Measurements from ENCODE around the gene PSMD6.

Gene PSMD6

DNA sequence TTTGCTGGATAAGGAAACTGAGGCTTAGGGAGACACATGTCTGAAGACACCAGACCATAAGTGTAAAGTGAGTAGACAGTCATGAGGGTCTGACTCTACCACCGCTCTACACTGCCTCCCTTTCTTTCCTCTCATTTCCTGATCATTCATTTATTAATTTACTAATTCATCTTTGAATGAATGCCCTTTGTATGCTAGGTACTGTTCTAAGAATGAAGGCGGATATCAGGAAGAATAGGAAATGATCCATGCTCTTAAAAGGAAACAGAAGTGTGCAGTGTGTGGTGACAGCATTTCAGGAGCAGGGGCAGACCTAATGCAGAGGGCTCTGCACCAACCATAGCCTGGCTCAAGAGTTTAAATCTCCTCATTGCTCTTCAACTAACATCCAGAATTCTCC lies 31.8 kb upstream of the PSMD6 start:
- TF ChIP-seq TAF1 (IDR thresholded peaks at IDR 0.05; ENCODE audit: low read depth) (no peak), EGR1 (IDR thresholded peaks at IDR 0.05) (no peak), TEAD4 (IDR thresholded peaks at IDR 0.05) (no peak), FOXM1 (IDR thresholded peaks at IDR 0.05; ENCODE audit: borderline replicate concordance, low read depth) (no peak), CEBPB (IDR thresholded peaks at IDR 0.05) (no peak), YY1 (IDR thresholded peaks at IDR 0.05; ENCODE audit: low read depth) (no peak), EP300 (IDR thresholded peaks at IDR 0.05; ENCODE audit: borderline replicate concordance) (no peak), TCF12 (IDR thresholded peaks at IDR 0.05; ENCODE audit: low read depth) (no peak), ZBTB7A (IDR thresholded peaks at IDR 0.05; ENCODE audit: low read depth) (no peak), RAD21 (IDR thresholded peaks at IDR 0.05; ENCODE audit: low read depth) (no peak), NFIC (IDR thresholded peaks at IDR 0.05) (no peak), CREB1 (IDR thresholded peaks at IDR 0.05; ENCODE audit: low read depth) (no peak)
- TF ChIP-seq, protein P1, sequence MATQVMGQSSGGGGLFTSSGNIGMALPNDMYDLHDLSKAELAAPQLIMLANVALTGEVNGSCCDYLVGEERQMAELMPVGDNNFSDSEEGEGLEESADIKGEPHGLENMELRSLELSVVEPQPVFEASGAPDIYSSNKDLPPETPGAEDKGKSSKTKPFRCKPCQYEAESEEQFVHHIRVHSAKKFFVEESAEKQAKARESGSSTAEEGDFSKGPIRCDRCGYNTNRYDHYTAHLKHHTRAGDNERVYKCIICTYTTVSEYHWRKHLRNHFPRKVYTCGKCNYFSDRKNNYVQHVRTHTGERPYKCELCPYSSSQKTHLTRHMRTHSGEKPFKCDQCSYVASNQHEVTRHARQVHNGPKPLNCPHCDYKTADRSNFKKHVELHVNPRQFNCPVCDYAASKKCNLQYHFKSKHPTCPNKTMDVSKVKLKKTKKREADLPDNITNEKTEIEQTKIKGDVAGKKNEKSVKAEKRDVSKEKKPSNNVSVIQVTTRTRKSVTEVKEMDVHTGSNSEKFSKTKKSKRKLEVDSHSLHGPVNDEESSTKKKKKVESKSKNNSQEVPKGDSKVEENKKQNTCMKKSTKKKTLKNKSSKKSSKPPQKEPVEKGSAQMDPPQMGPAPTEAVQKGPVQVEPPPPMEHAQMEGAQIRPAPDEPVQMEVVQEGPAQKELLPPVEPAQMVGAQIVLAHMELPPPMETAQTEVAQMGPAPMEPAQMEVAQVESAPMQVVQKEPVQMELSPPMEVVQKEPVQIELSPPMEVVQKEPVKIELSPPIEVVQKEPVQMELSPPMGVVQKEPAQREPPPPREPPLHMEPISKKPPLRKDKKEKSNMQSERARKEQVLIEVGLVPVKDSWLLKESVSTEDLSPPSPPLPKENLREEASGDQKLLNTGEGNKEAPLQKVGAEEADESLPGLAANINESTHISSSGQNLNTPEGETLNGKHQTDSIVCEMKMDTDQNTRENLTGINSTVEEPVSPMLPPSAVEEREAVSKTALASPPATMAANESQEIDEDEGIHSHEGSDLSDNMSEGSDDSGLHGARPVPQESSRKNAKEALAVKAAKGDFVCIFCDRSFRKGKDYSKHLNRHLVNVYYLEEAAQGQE (IDR thresholded peaks at IDR 0.05; ENCODE audit: low read depth) = no peak
- TF ChIP-seq, protein P2, sequence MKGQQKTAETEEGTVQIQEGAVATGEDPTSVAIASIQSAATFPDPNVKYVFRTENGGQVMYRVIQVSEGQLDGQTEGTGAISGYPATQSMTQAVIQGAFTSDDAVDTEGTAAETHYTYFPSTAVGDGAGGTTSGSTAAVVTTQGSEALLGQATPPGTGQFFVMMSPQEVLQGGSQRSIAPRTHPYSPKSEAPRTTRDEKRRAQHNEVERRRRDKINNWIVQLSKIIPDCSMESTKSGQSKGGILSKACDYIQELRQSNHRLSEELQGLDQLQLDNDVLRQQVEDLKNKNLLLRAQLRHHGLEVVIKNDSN (IDR thresholded peaks at IDR 0.05) = no peak
- TF ChIP-seq, protein P3, sequence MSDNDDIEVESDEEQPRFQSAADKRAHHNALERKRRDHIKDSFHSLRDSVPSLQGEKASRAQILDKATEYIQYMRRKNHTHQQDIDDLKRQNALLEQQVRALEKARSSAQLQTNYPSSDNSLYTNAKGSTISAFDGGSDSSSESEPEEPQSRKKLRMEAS (IDR thresholded peaks at IDR 0.05) = no peak

DNA sequence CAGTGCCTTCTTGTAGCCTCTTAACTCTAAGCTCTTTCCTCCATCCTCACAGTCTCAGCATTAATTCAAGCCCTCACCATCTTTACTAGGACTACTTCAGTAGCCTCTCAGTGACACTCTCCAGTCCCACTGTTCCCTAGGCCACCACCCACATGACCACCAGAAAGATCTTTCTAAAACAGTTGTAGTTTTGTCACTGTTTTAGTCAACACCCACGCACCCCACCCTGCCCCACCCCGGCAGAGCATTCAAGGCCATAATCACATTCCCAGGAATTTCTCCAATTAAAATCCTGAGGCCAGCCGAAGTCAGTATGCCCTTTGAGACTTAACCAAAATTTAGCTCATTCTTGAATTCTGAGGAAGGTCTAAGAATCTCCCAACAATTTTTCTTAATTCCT lies 31.2 kb upstream of the PSMD6 start:
- TF ChIP-seq FOXM1 (IDR thresholded peaks at IDR 0.05; ENCODE audit: borderline replicate concordance, low read depth) (no peak), YY1 (IDR thresholded peaks at IDR 0.05; ENCODE audit: low read depth) (no peak), CEBPB (IDR thresholded peaks at IDR 0.05) (no peak), EP300 (IDR thresholded peaks at IDR 0.05; ENCODE audit: borderline replicate concordance) (no peak), CREB1 (IDR thresholded peaks at IDR 0.05; ENCODE audit: low read depth) (no peak), NFIC (IDR thresholded peaks at IDR 0.05) (no peak)

DNA sequence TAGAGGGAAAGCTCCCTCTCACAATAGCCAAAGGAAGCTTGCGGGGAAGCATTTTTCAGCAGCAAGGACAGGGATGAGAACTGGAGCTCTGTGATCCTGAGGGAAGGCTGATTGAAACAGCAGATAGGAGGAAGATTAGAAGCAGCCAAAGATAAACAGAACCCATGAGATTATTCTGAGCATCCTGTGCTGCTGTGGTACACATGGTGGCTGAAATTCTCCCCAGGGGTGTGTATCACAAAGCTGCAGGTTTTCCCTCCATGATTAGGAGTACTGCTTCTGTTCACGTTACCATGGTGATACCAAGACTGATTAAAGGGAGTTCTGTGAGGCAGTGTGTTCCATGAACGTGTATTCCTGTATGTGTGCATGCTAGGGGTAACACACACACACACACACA lies 30.3 kb upstream of the PSMD6 start:
- TF ChIP-seq NFIC (IDR thresholded peaks at IDR 0.05) (no peak), TCF12 (IDR thresholded peaks at IDR 0.05; ENCODE audit: low read depth) (no peak), RAD21 (IDR thresholded peaks at IDR 0.05; ENCODE audit: low read depth) (no peak), TEAD4 (IDR thresholded peaks at IDR 0.05) (no peak), TAF1 (IDR thresholded peaks at IDR 0.05; ENCODE audit: low read depth) (no peak), YY1 (IDR thresholded peaks at IDR 0.05; ENCODE audit: low read depth) (no peak), ZBTB7A (IDR thresholded peaks at IDR 0.05; ENCODE audit: low read depth) (no peak), CEBPB (IDR thresholded peaks at IDR 0.05) (no peak), EGR1 (IDR thresholded peaks at IDR 0.05) (no peak), FOXM1 (IDR thresholded peaks at IDR 0.05; ENCODE audit: borderline replicate concordance, low read depth) (no peak)
- TF ChIP-seq, protein P2 (IDR thresholded peaks at IDR 0.05) = no peak
- TF ChIP-seq, protein P3 (IDR thresholded peaks at IDR 0.05) = no peak
- TF ChIP-seq, protein P1 (IDR thresholded peaks at IDR 0.05; ENCODE audit: low read depth) = no peak

DNA sequence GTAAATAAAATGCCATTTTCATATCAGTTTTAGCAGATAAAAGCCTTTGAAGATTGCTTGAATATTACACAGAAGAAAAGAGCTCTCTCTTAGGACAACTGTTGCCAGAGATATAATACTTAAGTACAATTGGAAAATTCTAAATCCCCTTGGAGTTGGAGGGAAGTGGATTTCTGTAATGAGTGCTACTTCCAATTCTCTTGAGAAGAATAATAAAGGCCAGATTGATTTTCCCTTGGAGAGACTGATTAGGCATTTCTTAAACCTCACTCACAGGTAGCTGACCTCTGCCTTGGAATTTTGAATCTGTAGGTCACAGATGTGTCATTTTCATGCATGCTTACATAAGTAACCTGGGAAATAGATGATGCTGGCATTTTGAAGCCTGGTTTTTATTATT lies 29.8 kb upstream of the PSMD6 start:
- no peak for TF ChIP-seq TCF12 (IDR thresholded peaks at IDR 0.05; ENCODE audit: low read depth)
- no peak for TF ChIP-seq EP300 (IDR thresholded peaks at IDR 0.05; ENCODE audit: borderline replicate concordance)

DNA sequence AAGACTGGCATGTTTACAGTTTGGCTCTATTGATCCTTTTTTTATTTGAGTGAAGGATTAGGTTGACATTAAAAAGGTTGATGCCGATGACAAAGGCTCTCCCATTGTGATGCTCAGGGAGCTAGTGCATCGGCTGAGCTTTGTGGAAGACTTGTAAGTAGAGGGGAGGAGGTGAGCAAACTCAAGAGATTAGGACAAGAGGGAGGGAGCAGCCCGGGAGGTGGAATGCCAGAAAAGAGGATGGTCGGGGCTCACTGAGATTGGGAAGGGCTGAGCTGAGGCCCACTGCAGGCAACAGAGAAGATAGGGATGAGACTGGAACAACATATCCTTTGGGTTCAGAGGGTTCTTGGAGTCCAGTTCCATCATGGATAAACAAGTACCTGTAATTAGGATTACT lies 26.5 kb upstream of the PSMD6 start:
- TF ChIP-seq CREB1 (IDR thresholded peaks at IDR 0.05; ENCODE audit: low read depth) (no peak), EP300 (IDR thresholded peaks at IDR 0.05; ENCODE audit: borderline replicate concordance) (no peak), RAD21 (IDR thresholded peaks at IDR 0.05; ENCODE audit: low read depth) (no peak), CEBPB (IDR thresholded peaks at IDR 0.05) (no peak), EGR1 (IDR thresholded peaks at IDR 0.05) (no peak), TCF12 (IDR thresholded peaks at IDR 0.05; ENCODE audit: low read depth) (no peak)
- TF ChIP-seq, protein P2 (IDR thresholded peaks at IDR 0.05) = no peak

DNA sequence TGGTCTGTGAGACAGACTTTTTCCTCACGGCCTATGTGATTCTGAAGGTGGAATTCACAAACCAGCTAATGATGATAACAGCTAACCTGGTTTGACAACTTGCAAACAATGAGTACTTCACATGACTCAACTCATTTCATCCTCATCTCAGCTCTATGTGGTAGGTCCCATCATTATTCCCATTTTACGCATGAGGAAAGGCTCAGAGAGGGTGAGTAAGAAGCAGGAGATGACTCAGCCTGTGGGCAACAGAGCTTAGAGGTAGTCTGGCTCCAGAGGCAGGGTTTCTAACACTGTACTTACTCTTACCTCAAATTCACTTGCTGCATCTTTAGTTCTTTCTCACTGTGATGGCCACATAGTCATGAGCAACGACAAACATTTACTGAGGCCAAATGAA lies 25.8 kb upstream of the PSMD6 start:
- no peak for TF ChIP-seq CEBPB (IDR thresholded peaks at IDR 0.05)
- no peak for TF ChIP-seq EP300 (IDR thresholded peaks at IDR 0.05; ENCODE audit: borderline replicate concordance)
- TF ChIP-seq, protein P3 (IDR thresholded peaks at IDR 0.05) = no peak
- TF ChIP-seq YY1 (IDR thresholded peaks at IDR 0.05; ENCODE audit: low read depth) = no peak
- no peak for TF ChIP-seq TEAD4 (IDR thresholded peaks at IDR 0.05)
- TF ChIP-seq ZBTB7A (IDR thresholded peaks at IDR 0.05; ENCODE audit: low read depth) = no peak
- TF ChIP-seq CREB1 (IDR thresholded peaks at IDR 0.05; ENCODE audit: low read depth) = no peak
